ENCODE results near the gene KRTAP3-1. TPM values are rescaled to one million over a fixed set of nuclear protein-coding genes. Genes with fewer than 3 reads are reported as not detected.

The KRTAP3-1 gene
- total RNA-seq, 1 experiment from 2014 or later: not detected

DNA sequence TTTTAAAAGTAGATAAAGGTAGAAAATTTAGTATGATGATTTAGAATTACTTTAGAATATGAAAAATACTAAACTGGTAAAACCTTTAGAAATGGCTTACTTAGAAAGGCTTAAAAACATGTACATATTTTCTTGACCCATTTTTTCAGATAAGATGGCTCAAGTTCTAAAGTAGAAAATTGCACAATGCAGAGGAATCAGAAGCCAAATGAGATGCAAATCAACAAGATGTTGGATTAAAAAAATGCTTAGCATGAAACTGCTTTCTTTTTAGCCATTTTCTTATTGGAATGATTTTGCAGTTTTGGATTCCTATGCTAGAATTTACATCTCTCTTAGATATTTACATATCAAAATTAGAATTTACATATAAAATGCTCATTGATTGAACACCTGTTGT is 1.5 kb upstream of the KRTAP3-1 start (continued):
- TF ChIP-seq ZNF512 (CRISPR knock-in tag; IDR thresholded peaks at IDR 0.05; ENCODE audit: borderline replicate concordance) (no peak), IRF2 (CRISPR knock-in tag; IDR thresholded peaks at IDR 0.05; ENCODE audit: borderline replicate concordance, low read depth) (no peak), ZNF423 (CRISPR knock-in tag; IDR thresholded peaks at IDR 0.05) (no peak), TP53 (CRISPR knock-in tag; IDR thresholded peaks at IDR 0.05) (no peak), ZBTB21 (CRISPR knock-in tag; IDR thresholded peaks at IDR 0.05; ENCODE audit: borderline replicate concordance) (no peak)
- TF ChIP-seq, protein P1, sequence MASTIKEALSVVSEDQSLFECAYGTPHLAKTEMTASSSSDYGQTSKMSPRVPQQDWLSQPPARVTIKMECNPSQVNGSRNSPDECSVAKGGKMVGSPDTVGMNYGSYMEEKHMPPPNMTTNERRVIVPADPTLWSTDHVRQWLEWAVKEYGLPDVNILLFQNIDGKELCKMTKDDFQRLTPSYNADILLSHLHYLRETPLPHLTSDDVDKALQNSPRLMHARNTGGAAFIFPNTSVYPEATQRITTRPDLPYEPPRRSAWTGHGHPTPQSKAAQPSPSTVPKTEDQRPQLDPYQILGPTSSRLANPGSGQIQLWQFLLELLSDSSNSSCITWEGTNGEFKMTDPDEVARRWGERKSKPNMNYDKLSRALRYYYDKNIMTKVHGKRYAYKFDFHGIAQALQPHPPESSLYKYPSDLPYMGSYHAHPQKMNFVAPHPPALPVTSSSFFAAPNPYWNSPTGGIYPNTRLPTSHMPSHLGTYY (CRISPR knock-in tag; IDR thresholded peaks at IDR 0.05): no peak

DNA sequence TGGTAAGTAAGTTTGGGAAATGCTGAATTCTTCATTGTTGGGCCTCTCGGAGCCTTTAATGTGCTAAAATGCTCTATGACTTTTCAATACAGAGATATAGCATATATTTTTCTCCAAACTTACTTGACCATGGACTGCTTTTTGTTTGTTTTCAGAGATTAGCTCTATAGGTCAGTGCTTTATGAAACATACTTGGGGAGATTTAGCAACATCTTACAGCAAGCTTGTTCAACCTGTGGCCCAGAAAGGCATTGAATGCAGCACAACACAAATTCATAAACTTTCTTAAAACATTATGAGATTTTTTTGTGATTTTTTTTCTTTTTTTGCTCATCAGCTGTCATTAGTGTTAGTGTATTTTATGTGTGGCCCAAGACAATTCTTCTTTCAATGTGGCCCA is 1.0 kb upstream of the KRTAP3-1 start:
- H3K4me3 Mint-ChIP-seq: no peak overlapping the region
- DNase-seq (ENCODE audit: low spot score): no peak
- ATAC-seq: no peak
- no peak for TF ChIP-seq NR1H2 (CRISPR knock-in tag; IDR thresholded peaks at IDR 0.05)
- TF ChIP-seq TEAD1 (CRISPR knock-in tag; IDR thresholded peaks at IDR 0.05): no peak
- no peak for TF ChIP-seq MLX (CRISPR knock-in tag; IDR thresholded peaks at IDR 0.05)
- TF ChIP-seq ZNF138 (CRISPR knock-in tag; conservative IDR thresholded peaks at IDR 0.05): no peak
- no peak for TF ChIP-seq MXD4 (CRISPR knock-in tag; IDR thresholded peaks at IDR 0.05; ENCODE audit: borderline replicate concordance)
- no peak for TF ChIP-seq ZNF416 (CRISPR knock-in tag; IDR thresholded peaks at IDR 0.05)
- no peak for TF ChIP-seq NFYB (CRISPR knock-in tag; conservative IDR thresholded peaks at IDR 0.05; ENCODE audit: low read depth)
- TF ChIP-seq ATF6 (CRISPR knock-in tag; IDR thresholded peaks at IDR 0.05): no peak
- TF ChIP-seq USF2 (CRISPR knock-in tag; IDR thresholded peaks at IDR 0.05): no peak
- TF ChIP-seq, protein P2, sequence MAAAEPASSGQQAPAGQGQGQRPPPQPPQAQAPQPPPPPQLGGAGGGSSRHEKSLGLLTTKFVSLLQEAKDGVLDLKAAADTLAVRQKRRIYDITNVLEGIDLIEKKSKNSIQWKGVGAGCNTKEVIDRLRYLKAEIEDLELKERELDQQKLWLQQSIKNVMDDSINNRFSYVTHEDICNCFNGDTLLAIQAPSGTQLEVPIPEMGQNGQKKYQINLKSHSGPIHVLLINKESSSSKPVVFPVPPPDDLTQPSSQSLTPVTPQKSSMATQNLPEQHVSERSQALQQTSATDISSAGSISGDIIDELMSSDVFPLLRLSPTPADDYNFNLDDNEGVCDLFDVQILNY (CRISPR knock-in tag; IDR thresholded peaks at IDR 0.05): no peak
- TF ChIP-seq FOXJ3 (CRISPR knock-in tag; IDR thresholded peaks at IDR 0.05; ENCODE audit: borderline replicate concordance): no peak
- no peak for TF ChIP-seq USF1 (CRISPR knock-in tag; IDR thresholded peaks at IDR 0.05)
- TF ChIP-seq, protein P3, sequence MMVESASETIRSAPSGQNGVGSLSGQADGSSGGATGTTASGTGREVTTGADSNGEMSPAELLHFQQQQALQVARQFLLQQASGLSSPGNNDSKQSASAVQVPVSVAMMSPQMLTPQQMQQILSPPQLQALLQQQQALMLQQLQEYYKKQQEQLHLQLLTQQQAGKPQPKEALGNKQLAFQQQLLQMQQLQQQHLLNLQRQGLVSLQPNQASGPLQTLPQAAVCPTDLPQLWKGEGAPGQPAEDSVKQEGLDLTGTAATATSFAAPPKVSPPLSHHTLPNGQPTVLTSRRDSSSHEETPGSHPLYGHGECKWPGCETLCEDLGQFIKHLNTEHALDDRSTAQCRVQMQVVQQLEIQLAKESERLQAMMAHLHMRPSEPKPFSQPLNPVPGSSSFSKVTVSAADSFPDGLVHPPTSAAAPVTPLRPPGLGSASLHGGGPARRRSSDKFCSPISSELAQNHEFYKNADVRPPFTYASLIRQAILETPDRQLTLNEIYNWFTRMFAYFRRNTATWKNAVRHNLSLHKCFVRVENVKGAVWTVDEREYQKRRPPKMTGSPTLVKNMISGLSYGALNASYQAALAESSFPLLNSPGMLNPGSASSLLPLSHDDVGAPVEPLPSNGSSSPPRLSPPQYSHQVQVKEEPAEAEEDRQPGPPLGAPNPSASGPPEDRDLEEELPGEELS (CRISPR knock-in tag; IDR thresholded peaks at IDR 0.05): no peak
- no peak for TF ChIP-seq RELA (CRISPR knock-in tag; IDR thresholded peaks at IDR 0.05; ENCODE audit: borderline replicate concordance)
- no peak for TF ChIP-seq GABPB1 (CRISPR knock-in tag; IDR thresholded peaks at IDR 0.05)
- H3K9me3 Mint-ChIP-seq: 0 out of 2 replicates have a peak, but pooled peaks cover 7% of the 10 kb centered on the region
- H3K4me1 Mint-ChIP-seq: peaks cover 15% of the 10 kb centered on the region
- ChIA-PET CTCF (no interaction called here), POLR2A (no interaction called here)
- H3K36me3 Mint-ChIP-seq: no peaks in the 10 kb centered on the region
- H3K27ac Mint-ChIP-seq: no peak overlapping the region
- H3K27me3 Mint-ChIP-seq (ENCODE audit: low read depth): no peaks in the 10 kb centered on the region

All from WTC11 (cell line).